DOHH2 (cell line): ENCODE data around the gene ORAI2.

Experiments
- H3F3A ChIP-seq: fragments of 200-600 bp; sonication (generic), shearing (Covaris generic); 2 replicates; pipeline ENCODE4 v1.6.0; 2016; ENCODE audit warnings: antibody characterized with exemption, mild to moderate bottlenecking; ENCODE audit not compliant: control insufficient read depth, insufficient read depth
- H3K27ac ChIP-seq: fragments of 200-600 bp; sonication (generic); 2 replicates; pipeline ENCODE4 v1.5.1; 2014; ENCODE audit warnings: low read depth, mild to moderate bottlenecking, low read length, moderate library complexity
- H3K27me3 ChIP-seq: fragments of 200-600 bp; sonication (generic); 2 replicates; pipeline ENCODE4 v1.6.1; 2014; ENCODE audit warnings: mild to moderate bottlenecking, low read length, mixed read lengths; ENCODE audit not compliant: control insufficient read depth
- H3K36me3 ChIP-seq: fragments of 200-600 bp; sonication (generic); 2 replicates; pipeline ENCODE4 v1.6.1; 2014; ENCODE audit warnings: mild to moderate bottlenecking, low read length, moderate library complexity, mixed read lengths; ENCODE audit not compliant: control insufficient read depth
- H3K4me1 ChIP-seq: fragments of 200-600 bp; sonication (generic); 2 replicates; pipeline ENCODE4 v1.6.1; 2014; ENCODE audit warnings: mild to moderate bottlenecking, low read length, mixed read lengths; ENCODE audit not compliant: control insufficient read depth
- H3K4me2 ChIP-seq: fragments of 200-600 bp; sonication (generic); 2 replicates; pipeline ENCODE4 v1.6.0; 2014; ENCODE audit warnings: mild to moderate bottlenecking, low read length, moderate library complexity
- H3K4me3 ChIP-seq: fragments of 200-600 bp; sonication (generic); 2 replicates; pipeline ENCODE4 v1.5.1; 2014; ENCODE audit warnings: mild to moderate bottlenecking, low read length, mixed read lengths
- H3K79me2 ChIP-seq: fragments of 200-600 bp; sonication (generic); 2 replicates; pipeline ENCODE4 v1.6.1; 2014; ENCODE audit warnings: mild to moderate bottlenecking, low read length, mixed read lengths; ENCODE audit not compliant: control insufficient read depth
- H3K9me2 ChIP-seq: fragments of 200-600 bp; sonication (generic); replicated peaks from 2 replicates; pipeline ENCODE4 v1.6.1; 2014; ENCODE audit warnings: mild to moderate bottlenecking, low read length, mixed read lengths; ENCODE audit not compliant: control insufficient read depth
- H3K9me3 ChIP-seq: fragments of 200-600 bp; sonication (generic); 2 replicates; pipeline ENCODE4 v1.6.1; 2014; ENCODE audit warnings: antibody characterized with exemption, low read length, mixed read lengths; ENCODE audit not compliant: control insufficient read depth, insufficient read depth
- H4K20me1 ChIP-seq: fragments of 200-600 bp; sonication (generic); 2 replicates; pipeline ENCODE4 v1.6.0; 2014; ENCODE audit warnings: low read depth, mild to moderate bottlenecking, antibody characterized with exemption, low read length, moderate library complexity; ENCODE audit not compliant: control insufficient read depth, insufficient read depth
- EZH2phosphoT487 ChIP-seq: fragments of 200-600 bp; sonication (generic); IDR thresholded peaks from 2 replicates; pipeline ENCODE4 v1.6.1; 2017; ENCODE audit warnings: borderline replicate concordance, mild to moderate bottlenecking, antibody characterized with exemption, low read length, moderate library complexity, mixed read lengths
- TF ChIP-seq, protein P1 (sequence below): fragments of 200-600 bp; sonication (generic); IDR thresholded peaks from one replicate; pipeline ENCODE4 v1.5.1; 2014; ENCODE audit warnings: antibody characterized with exemption, mild to moderate bottlenecking, low read depth, low read length; ENCODE audit not compliant: poor library complexity, severe bottlenecking

The ORAI2 gene

DNA sequence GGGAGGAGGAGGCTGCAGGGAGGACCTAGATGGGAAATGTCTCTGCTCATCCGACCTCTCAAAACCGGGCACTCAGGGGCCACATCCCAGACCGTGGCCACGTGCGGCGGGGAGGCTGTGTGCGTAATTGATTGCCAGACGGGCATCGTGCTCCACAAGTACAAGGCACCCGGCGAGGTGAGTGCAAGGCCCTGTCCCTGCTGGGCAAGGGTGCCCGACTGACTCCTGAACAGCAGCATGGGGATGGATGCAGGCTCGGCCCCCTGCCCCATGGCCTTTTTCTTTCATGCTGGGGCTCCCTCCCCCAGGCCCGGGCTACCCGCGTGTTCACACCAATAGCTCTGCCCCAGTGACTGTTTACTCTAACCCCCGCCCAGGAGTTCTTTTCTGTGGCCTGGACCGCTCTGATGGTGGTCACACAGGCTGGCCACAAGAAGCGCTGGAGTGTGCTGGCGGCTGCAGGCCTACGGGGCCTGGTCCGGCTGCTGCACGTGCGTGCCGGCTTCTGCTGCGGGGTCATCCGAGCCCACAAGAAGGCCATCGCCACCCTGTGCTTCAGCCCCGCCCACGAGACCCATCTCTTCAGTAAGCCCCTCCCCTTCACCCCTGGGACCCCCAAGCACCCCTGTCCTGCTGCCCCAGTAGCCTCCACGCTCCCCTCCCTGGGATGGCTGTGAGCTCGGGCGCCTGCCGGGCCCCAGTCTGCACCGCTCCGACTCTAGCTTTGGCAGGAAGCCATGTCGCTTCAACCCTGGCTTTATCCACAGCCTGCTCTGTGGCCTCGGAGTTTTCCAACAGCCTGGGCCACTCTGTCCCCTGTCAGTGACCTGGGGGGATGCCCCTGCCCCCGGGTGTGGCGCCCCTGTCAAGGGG is 35.3 kb downstream of the ORAI2 start:
- H3K9me3 ChIP-seq: no peaks in the 10 kb centered on the region
- H3K9me2 ChIP-seq: no peaks in the 10 kb centered on the region
- peaks cover 9% of the 10 kb centered on the region; the same call in 1 of the 2 replicates for H4K20me1 ChIP-seq
- H3K4me3 ChIP-seq: no peak overlapping the region
- peaks cover 22% of the 10 kb centered on the region for H3K4me1 ChIP-seq
- no peaks in the 10 kb centered on the region for H3K27me3 ChIP-seq
- TF ChIP-seq, protein P1, sequence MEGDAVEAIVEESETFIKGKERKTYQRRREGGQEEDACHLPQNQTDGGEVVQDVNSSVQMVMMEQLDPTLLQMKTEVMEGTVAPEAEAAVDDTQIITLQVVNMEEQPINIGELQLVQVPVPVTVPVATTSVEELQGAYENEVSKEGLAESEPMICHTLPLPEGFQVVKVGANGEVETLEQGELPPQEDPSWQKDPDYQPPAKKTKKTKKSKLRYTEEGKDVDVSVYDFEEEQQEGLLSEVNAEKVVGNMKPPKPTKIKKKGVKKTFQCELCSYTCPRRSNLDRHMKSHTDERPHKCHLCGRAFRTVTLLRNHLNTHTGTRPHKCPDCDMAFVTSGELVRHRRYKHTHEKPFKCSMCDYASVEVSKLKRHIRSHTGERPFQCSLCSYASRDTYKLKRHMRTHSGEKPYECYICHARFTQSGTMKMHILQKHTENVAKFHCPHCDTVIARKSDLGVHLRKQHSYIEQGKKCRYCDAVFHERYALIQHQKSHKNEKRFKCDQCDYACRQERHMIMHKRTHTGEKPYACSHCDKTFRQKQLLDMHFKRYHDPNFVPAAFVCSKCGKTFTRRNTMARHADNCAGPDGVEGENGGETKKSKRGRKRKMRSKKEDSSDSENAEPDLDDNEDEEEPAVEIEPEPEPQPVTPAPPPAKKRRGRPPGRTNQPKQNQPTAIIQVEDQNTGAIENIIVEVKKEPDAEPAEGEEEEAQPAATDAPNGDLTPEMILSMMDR: no peak
- TF ChIP-seq EZH2phosphoT487: no peak
- H3K36me3 ChIP-seq: peaks cover 70% of the 10 kb centered on the region
- H3F3A ChIP-seq: peaks cover 4% of the 10 kb centered on the region; the same call in 1 of the 2 replicates
- no peak overlapping the region for H3K27ac ChIP-seq
- no peak overlapping the region for H3K4me2 ChIP-seq
- H3K79me2 ChIP-seq: peaks cover 27% of the 10 kb centered on the region

DNA sequence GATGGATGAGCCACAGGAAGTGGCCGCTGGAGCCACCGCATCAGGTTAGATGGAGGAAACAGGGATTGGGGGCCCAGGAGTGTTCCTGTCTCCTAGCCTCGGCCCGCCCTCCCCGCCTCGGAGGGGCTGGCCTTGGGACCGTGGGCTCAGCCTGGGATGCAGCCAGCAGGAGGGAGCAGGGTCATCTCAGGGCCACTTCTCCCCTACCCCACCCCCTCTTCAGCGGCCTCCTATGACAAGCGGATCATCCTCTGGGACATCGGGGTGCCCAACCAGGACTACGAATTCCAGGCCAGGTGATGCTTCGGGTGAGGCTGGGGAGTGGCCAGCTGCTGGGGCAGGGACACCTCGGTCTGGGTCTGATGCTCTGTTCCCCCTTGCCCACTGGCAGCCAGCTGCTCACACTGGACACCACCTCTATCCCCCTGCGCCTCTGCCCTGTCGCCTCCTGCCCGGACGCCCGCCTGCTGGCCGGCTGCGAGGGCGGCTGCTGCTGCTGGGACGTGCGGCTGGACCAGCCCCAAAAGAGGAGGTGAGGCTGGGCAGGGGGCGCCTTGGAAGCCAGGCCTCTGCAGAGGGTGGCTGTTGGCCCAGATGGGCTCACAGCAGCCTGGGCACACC is 36.1 kb downstream of the ORAI2 start:
- H3K9me3 ChIP-seq: no peaks in the 10 kb centered on the region
- H3K4me2 ChIP-seq: no peak overlapping the region
- no peak overlapping the region for H3K27ac ChIP-seq
- peaks cover 17% of the 10 kb centered on the region for H3K4me1 ChIP-seq
- H3K27me3 ChIP-seq: no peaks in the 10 kb centered on the region
- H4K20me1 ChIP-seq: peaks cover 9% of the 10 kb centered on the region; the same call in 1 of the 2 replicates
- no peaks in the 10 kb centered on the region for H3K9me2 ChIP-seq
- H3F3A ChIP-seq: peaks cover 4% of the 10 kb centered on the region; the same call in 1 of the 2 replicates
- H3K79me2 ChIP-seq: peaks cover 20% of the 10 kb centered on the region
- H3K36me3 ChIP-seq: peaks cover 70% of the 10 kb centered on the region
- no peak overlapping the region for H3K4me3 ChIP-seq
- TF ChIP-seq EZH2phosphoT487: no peak
- TF ChIP-seq, protein P1: no peak

DNA sequence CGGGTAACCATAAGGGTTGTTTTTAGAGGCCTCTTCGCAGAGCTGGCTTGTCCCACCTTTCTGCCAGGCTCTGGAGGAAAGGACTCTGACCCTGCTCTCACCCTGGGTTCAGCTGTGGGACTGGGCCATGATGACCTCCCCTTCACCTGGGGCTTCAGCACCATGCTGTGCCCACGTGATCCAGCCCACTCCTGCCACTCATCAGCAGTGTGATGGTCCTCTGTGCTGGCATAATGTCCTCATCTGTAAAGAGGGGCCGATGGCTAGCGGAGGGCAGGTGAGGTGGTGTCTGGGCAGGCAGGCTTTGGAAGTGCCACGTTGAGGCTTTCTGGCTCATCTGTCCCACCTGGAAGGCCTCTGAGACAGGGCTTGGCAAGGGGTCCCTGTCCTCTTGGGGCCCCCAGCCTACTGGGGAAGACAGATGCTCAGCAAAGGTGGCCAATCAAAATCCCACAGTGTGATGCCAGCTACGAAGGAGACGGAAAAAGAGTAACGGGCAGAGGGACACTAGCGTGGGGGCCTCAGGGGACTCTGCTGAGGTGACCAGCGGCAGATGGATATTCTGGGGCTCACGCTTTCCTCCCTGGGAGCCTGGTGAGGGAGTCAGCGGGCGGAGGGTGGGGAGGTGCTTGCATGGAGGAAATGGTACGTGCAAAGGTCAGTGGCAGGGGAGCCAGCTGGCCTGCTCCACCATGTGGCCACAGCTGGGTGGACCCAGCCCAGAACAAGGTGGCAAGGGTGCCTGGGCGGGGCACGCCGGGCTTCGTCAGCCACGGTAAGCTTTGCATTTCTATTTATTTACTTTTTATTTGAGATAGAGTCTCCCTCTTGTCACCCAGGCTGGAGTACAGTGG is 36.8 kb downstream of the ORAI2 start:
- Histone ChIP-seq H3K36me3 (peaks cover 69% of the 10 kb centered on the region), H3K9me2 (no peaks in the 10 kb centered on the region), H3K4me3 (no peak overlapping the region), H3K79me2 (peaks cover 15% of the 10 kb centered on the region), H3K4me2 (no peak overlapping the region), H3K27me3 (no peaks in the 10 kb centered on the region), H3K9me3 (no peaks in the 10 kb centered on the region), H3K4me1 (peaks cover 17% of the 10 kb centered on the region), H3F3A (peaks cover 4% of the 10 kb centered on the region; the same call in 1 of the 2 replicates), H3K27ac (no peak overlapping the region), H4K20me1 (peaks cover 9% of the 10 kb centered on the region; the same call in 1 of the 2 replicates)
- TF ChIP-seq, protein P1: no peak
- TF ChIP-seq EZH2phosphoT487: no peak
